Activated T-cell treated with anti-CD3 and anti-CD28 coated beads, Interleukin-2, amount 50 U/mL, for 72 hours (primary cell): ENCODE measurements around the gene KRTCAP2. TPM values are rescaled to one million over a fixed set of nuclear protein-coding genes. Genes with fewer than 3 reads are reported as not detected.

Experiments
- ATAC-seq, 2 donors: fragments of 150-1000 bp; cut with Tn5 transposase; replicated peaks in 1 of 2; 2 replicates each; pipeline ENCODE4 v1.10.0; 2021; ENCODE audit warnings: moderate library complexity in 2 of 2, mild to moderate bottlenecking in 1 of 2
- DNase-seq, 2 donors: peaks; one replicate each; pipeline ENCODE4 v3.0.0; 2021 to 2022; ENCODE audit warnings: mixed read lengths in 1 of 2
- H3K27ac Mint-ChIP-seq: one replicate; pipeline ENCODE4 v1.8.0; 2022; ENCODE audit warnings: mild to moderate bottlenecking, moderate library complexity, mixed read lengths
- H3K27me3 Mint-ChIP-seq: one replicate; pipeline ENCODE4 v1.8.0; 2022; ENCODE audit warnings: low read depth, mixed read lengths
- H3K36me3 Mint-ChIP-seq, 2 donors: one replicate each; pipeline ENCODE4 v1.8.0; 2022; ENCODE audit warnings: mixed read lengths in 2 of 2, mild to moderate bottlenecking in 1 of 2; ENCODE audit not compliant: insufficient read depth in 2 of 2
- H3K4me1 Mint-ChIP-seq: one replicate; pipeline ENCODE4 v1.8.0; 2022; ENCODE audit warnings: low read depth, mixed read lengths
- H3K4me3 Mint-ChIP-seq, 2 donors: one replicate each; pipeline ENCODE4 v1.8.0; 2022; ENCODE audit warnings: mild to moderate bottlenecking in 2 of 2, mixed read lengths in 2 of 2, moderate library complexity in 2 of 2
- H3K9me3 Mint-ChIP-seq, 2 donors: one replicate each; pipeline ENCODE4 v1.8.0; 2022; ENCODE audit warnings: mixed read lengths in 2 of 2
- total RNA-seq, 2 donors: library from RNA; stranded (reverse); gene quantifications; one replicate each; pipeline ENCODE4 v1.2.3, GENCODE V29; 2022

KRTCAP2 gene
- total RNA-seq, 2 donors from 2014 or later = 199 to 203 TPM

- Mint-ChIP-seq H3K9me3 (no peaks in the 10 kb centered on the region), H3K27ac (no peak overlapping the region), H3K4me1 (no peaks in the 10 kb centered on the region), H3K36me3 (no peaks in the 10 kb centered on the region), H3K27me3 (no peaks in the 10 kb centered on the region), H3K4me3 (no peak overlapping the region)
- peak in 1 of 2 donors; percentile 19 for ATAC-seq
- DNase-seq = no peak
Observed at GRCh38 chr1:155184835-155185782, 12.0 kb upstream of the KRTCAP2 start.

DNA sequence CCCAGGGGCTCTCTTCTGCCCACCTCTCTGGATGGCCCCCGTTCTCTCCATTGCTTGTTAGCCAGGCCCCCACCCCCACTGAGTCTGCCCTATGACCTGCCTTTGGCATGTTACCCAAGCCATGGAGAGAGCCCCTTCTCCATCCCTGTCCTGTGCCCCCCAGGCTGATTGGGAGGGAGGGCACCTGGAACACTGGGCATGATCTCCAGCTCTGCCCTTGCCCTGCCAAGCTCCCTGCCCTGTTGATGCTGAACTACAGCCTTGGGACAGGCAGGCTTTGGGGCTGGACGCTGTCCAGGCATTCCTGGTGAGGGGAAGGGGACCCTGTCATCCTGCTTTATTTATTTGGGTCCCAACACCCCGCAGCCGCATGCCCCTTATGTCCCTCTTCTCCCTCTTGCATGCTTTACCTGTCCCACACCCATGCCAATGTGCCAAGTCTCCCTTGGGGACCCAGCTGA, 11.3 kb upstream of the KRTCAP2 start:
- DNase-seq (no peak), ATAC-seq (no peak)
- no peak overlapping the region for H3K4me3 Mint-ChIP-seq
- H3K4me1 Mint-ChIP-seq = no peaks in the 10 kb centered on the region
- no peaks in the 10 kb centered on the region for H3K9me3 Mint-ChIP-seq
- peaks cover 0 to 2% of the 10 kb centered on the region in 2 donors for H3K36me3 Mint-ChIP-seq
- no peaks in the 10 kb centered on the region for H3K27me3 Mint-ChIP-seq
- H3K27ac Mint-ChIP-seq = no peak overlapping the region

- H3K4me3 Mint-ChIP-seq = no peak overlapping the region
- H3K27ac Mint-ChIP-seq = no peak overlapping the region
- DNase-seq (no peak), ATAC-seq (no peak)
- H3K9me3 Mint-ChIP-seq = no peaks in the 10 kb centered on the region
- H3K36me3 Mint-ChIP-seq = peaks cover 0 to 3% of the 10 kb centered on the region in 2 donors
- no peaks in the 10 kb centered on the region for H3K4me1 Mint-ChIP-seq
- no peaks in the 10 kb centered on the region for H3K27me3 Mint-ChIP-seq
Observed at GRCh38 chr1:155183775-155184221, 10.7 kb upstream of the KRTCAP2 start.

- Mint-ChIP-seq H3K27me3 (no peaks in the 10 kb centered on the region), H3K4me1 (no peaks in the 10 kb centered on the region), H3K4me3 (no peak overlapping the region), H3K36me3 (peaks cover 0 to 4% of the 10 kb centered on the region in 2 donors), H3K27ac (no peak overlapping the region), H3K9me3 (no peaks in the 10 kb centered on the region)
- ATAC-seq = no peak
- DNase-seq = no peak
Observed at GRCh38 chr1:155182052-155182550, 9.0 kb upstream of the KRTCAP2 start.

- peaks cover 5% of the 10 kb centered on the region for H3K4me1 Mint-ChIP-seq
- H3K27ac Mint-ChIP-seq = no peak overlapping the region
- DNase-seq = no peak
- H3K36me3 Mint-ChIP-seq = peaks cover 0 to 4% of the 10 kb centered on the region in 2 donors
- H3K4me3 Mint-ChIP-seq = no peak overlapping the region
- no peaks in the 10 kb centered on the region for H3K27me3 Mint-ChIP-seq
- H3K9me3 Mint-ChIP-seq = no peaks in the 10 kb centered on the region
- ATAC-seq = no peak
Observed at GRCh38 chr1:155181371-155182051, 8.4 kb upstream of the KRTCAP2 start.

DNA sequence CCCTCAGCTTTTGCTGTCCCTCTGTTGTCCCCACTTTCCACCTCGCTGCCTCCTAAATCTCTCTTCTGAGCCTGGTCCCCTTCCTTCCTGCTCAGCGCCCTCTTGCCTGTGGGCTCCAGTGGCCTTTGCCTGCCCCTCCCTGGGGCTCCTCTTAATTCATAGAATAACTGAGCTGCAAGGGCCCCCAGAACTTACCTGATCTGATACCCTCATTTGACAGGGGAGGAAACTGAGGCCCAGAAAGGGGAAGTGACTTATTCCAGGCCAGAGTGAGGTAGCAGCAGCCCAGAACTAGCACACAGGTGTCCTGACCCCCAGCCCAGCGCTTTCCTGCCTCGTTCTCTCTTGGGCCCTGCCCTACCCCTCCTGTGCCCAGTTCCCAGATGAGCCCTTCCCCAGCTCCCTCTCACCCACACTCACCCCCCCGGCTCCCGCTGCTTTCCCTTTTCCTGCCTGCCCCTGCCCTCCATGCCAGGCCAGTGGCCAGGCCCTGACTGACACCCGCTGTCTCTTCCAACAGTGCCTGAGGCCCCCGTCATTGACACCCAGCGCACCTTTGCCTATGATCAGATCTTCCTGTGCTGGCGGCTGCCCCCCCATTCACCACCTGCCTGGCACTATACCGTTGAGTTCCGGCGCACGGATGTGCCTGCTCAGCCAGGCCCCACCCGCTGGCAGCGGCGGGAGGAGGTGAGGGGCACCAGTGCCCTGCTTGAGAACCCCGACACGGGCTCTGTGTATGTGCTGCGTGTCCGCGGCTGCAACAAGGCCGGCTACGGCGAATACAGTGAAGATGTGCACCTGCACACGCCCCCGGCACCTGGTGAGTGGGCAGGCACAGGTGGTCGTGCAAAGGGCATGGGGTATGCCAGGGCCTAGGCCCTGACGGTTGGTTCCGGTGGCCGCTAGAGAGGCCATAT, 6.3 kb upstream of the KRTCAP2 start:
- Mint-ChIP-seq H3K36me3 (peaks cover 0 to 4% of the 10 kb centered on the region in 2 donors), H3K27ac (no peak overlapping the region), H3K4me1 (peaks cover 26% of the 10 kb centered on the region), H3K9me3 (no peaks in the 10 kb centered on the region), H3K27me3 (no peaks in the 10 kb centered on the region), H3K4me3 (no peak overlapping the region)
- ATAC-seq (no peak), DNase-seq (no peak)

- DNase-seq (no peak), ATAC-seq (no peak)
- H3K9me3 Mint-ChIP-seq = no peaks in the 10 kb centered on the region
- H3K4me3 Mint-ChIP-seq = no peak overlapping the region
- peaks cover 32% of the 10 kb centered on the region for H3K4me1 Mint-ChIP-seq
- no peaks in the 10 kb centered on the region for H3K27me3 Mint-ChIP-seq
- no peak overlapping the region for H3K27ac Mint-ChIP-seq
- peaks cover 0 to 4% of the 10 kb centered on the region in 2 donors for H3K36me3 Mint-ChIP-seq
Observed at GRCh38 chr1:155178441-155179111, 5.5 kb upstream of the KRTCAP2 start.

DNA sequence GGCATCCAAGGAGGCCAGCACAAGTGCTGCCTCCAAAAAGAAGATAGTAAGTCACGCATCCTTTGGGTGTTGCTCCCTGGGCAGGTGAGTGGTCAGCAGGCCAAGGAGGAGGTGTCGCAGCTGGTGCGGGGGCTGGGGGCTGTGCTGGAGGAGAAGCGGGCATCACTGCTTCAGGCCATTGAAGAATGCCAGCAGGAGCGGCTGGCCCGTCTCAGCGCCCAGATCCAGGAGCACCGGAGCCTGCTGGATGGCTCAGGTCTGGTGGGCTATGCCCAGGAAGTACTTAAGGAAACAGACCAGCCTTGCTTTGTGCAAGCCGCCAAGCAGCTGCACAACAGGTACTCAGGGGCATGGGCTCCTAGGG, 4.8 kb upstream of the KRTCAP2 start:
- no peak for DNase-seq
- Mint-ChIP-seq H3K4me3 (no peak overlapping the region), H3K36me3 (peaks cover 0 to 4% of the 10 kb centered on the region in 2 donors), H3K27me3 (no peaks in the 10 kb centered on the region), H3K9me3 (no peaks in the 10 kb centered on the region), H3K27ac (no peak overlapping the region), H3K4me1 (peaks cover 37% of the 10 kb centered on the region)
- no peak for ATAC-seq

DNA sequence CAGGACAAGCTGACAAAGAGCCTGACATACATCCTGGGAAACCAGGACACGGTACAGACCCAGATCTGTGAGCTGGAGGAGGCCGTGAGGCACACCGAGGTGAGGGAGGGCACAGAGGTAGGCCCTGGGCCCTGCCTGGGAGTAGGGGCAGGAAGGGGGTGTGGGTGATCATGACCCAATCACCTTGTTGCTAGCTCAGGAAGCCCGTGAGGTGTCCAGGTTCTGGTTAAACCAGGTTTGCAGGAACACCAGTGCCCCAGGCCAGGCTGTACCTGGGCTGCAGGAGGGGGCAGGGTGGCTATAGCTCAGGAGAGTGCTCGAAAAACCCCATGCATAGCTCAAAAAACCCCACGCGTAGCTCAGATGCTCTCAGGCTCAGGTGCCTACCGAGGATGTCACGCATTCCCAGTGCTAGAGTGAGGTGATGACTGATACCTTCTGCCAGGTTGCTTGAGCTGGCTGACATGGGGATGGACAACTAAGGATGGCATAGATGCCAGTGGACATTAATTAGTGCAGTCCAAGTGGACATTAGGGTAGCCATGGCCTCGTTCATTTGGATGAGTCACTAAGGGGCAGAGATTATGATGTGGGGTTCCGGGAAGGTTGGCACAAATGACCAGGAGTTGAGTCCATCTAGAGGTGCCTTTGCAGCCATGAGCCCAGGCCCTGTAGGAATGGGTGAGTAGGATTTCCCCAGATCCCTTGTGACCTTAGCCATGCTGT, 4.3 kb upstream of the KRTCAP2 start:
- peaks cover 40% of the 10 kb centered on the region for H3K4me1 Mint-ChIP-seq
- no peak overlapping the region for H3K4me3 Mint-ChIP-seq
- no peaks in the 10 kb centered on the region for H3K27me3 Mint-ChIP-seq
- ATAC-seq = no peak
- no peaks in the 10 kb centered on the region for H3K9me3 Mint-ChIP-seq
- H3K36me3 Mint-ChIP-seq = peaks cover 3 to 4% of the 10 kb centered on the region in 2 donors
- DNase-seq = no peak
- no peak overlapping the region for H3K27ac Mint-ChIP-seq

GRCh38 chr1:155176544-155177071, 3.5 kb upstream of the KRTCAP2 start:
- ATAC-seq = peak; percentile 34 to 39
- H3K27me3 Mint-ChIP-seq = no peaks in the 10 kb centered on the region
- peaks cover 3 to 4% of the 10 kb centered on the region in 2 donors for H3K36me3 Mint-ChIP-seq
- H3K4me3 Mint-ChIP-seq = peak overlapping the region; percentile 6 to 63
- H3K27ac Mint-ChIP-seq = peak overlapping the region; percentile 31
- no peaks in the 10 kb centered on the region for H3K9me3 Mint-ChIP-seq
- H3K4me1 Mint-ChIP-seq = peaks cover 48% of the 10 kb centered on the region
- DNase-seq = peak; percentile 87 to 88

- Mint-ChIP-seq H3K27ac (no peak overlapping the region), H3K4me3 (peak overlapping the region; percentile 5 to 63), H3K27me3 (no peaks in the 10 kb centered on the region), H3K4me1 (peaks cover 54% of the 10 kb centered on the region), H3K36me3 (peaks cover 3 to 4% of the 10 kb centered on the region in 2 donors), H3K9me3 (no peaks in the 10 kb centered on the region)
- peak in 1 of 2 donors; percentile 23 for ATAC-seq
- DNase-seq = peak; percentile 27 to 57
Observed at GRCh38 chr1:155175927-155176371, 2.8 kb upstream of the KRTCAP2 start.
